NCI-H2227 (cell line): ENCODE results near the gene IQGAP2.
"Not testable (repeated sequence)": the region's sequence is repeated elsewhere in the genome, so short reads cannot be mapped to it uniquely, and the experiment has no call there.

Experiments
- DNase-seq: peaks from one replicate; lab custom pipeline; 2025; ENCODE audit not compliant: unreplicated experiment; lab: John Stamatoyannopoulos, UW

IQGAP2 gene

DNA sequence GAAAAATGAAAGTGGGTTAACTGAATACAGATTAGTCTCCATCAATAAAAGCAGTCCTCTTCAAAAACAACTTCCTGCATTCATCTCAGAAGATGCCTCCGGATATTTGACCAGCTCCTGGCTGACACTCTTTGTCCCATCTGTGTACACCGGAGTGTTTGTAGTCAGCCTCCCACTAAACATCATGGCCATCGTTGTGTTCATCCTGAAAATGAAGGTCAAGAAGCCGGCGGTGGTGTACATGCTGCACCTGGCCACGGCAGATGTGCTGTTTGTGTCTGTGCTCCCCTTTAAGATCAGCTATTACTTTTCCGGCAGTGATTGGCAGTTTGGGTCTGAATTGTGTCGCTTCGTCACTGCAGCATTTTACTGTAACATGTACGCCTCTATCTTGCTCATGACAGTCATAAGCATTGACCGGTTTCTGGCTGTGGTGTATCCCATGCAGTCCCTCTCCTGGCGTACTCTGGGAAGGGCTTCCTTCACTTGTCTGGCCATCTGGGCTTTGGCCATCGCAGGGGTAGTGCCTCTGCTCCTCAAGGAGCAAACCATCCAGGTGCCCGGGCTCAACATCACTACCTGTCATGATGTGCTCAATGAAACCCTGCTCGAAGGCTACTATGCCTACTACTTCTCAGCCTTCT, 329.4 kb downstream of the IQGAP2 start:
- no peak for DNase-seq

- no peak for DNase-seq
These were observed 329.9 kb downstream of the IQGAP2 start for GRCh38 chr5:76733049-76733417.

GRCh38 chr5:76735762-76736545, 332.9 kb downstream of the IQGAP2 start:
- no peak for DNase-seq

- DNase-seq, result no peak
These were observed 333.8 kb downstream of the IQGAP2 start for GRCh38 chr5:76736679-76737556.

GRCh38 chr5:76737846-76738245, 334.8 kb downstream of the IQGAP2 start:
- DNase-seq, result no peak

DNA sequence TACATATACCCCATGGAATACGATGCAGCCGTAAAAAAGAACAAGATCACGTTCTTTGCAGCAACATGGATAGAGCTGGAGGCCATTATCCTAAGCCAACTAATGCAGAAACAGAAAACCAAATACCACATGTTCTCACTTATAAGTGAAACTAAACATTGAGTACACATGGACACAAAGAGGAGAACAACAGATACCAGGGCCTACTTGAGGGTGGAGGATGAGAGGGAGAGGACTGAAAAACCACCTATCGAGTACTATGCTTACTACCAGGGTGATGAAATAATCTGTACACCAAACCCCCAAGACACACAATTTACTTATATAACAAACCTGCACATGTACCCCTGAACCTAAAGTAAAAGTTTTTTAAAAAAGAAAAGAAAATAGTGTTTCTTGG, 338.4 kb downstream of the IQGAP2 start:
- DNase-seq, result not testable (repeated sequence)

GRCh38 chr5:76742583-76742982, 339.5 kb downstream of the IQGAP2 start:
- DNase-seq, result no peak

DNA sequence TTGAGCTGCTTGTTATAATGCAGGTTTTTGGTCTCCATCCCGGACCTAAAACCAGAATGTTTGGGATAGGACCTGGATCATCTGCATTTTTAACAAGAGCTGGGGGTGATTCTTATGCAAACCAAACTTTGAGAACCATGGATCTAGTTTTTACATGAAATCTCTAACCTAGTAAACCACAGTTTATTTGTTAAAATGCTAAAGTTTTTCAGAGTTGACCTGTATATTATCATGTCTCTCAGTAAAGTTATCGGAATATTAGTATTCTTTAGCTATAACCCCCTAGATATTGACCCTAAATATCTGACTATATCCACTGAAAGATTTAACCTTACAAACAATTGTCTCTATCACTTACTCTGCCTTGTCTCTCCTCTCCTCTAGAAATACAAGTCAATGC, 341.5 kb downstream of the IQGAP2 start:
- DNase-seq, result no peak

DNA sequence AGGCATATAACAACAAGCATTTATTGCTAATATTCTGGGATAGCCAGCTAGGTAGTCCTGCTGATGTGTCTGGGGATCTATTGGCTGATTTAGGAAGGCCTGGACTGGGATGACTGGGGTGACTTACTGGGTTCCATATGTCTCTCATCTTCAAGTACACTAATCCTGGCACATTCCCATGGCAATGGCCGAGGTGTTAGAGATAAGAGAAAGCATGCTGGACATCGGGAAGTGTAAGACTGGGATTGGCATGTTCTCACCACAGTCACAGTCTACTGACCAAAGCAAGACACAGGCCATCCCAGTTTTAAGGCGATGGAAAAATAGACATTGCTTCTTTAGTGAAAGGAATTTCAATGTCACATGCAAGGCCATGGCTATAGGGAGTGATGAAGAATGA, 342.6 kb downstream of the IQGAP2 start:
- no peak for DNase-seq

DNA sequence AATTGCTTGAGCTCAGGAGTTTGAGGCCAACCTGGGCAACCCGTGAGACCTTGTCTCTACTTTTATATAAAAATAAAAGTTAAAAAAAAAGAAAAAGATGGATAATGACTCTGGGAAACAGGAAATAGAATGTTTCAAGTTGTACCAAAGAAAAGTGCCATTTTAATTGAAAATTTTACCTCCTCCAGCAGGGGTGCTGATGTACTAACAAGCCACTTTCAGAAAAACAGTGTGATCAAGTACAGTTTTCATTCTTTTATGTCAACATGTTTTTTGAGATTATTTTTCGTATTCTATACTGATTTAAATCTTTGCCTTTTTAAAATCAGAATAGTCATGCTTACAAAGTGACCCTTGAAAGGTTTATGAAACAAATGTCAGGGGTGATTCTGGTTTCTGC, 343.6 kb downstream of the IQGAP2 start:
- DNase-seq, result no peak

DNA sequence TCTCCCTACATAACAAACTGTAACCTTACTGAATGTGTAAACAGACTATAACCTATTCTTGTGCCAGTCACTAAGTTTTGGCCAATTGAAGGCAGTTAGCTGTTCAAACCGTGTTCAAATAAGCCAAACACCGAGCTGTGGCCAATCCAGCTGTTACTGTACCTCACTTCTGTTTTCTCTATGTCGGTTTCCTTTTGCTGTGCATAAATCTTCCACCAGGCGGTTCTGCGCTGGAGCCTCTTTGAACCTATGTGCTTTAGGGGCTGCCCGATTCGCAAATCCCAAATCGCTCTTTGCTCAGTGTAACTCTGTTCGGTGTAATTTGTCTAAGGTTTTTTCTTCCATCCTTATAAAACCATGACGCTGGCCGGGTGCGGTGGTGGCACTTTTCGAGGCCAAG, 344.6 kb downstream of the IQGAP2 start:
- DNase-seq, result no peak

- DNase-seq, result no peak
These were observed 348.2 kb downstream of the IQGAP2 start for GRCh38 chr5:76751291-76751690.

GRCh38 chr5:76754668-76755078, 351.6 kb downstream of the IQGAP2 start:
- DNase-seq, result no peak

- no peak for DNase-seq
These were observed 352.9 kb downstream of the IQGAP2 start for GRCh38 chr5:76755779-76756637.

- DNase-seq, result no peak
These were observed 354.0 kb downstream of the IQGAP2 start for GRCh38 chr5:76757049-76757448.
